Measurements from ENCODE around the gene NPSR1.
A peak's percentile ranks its signal among the peaks of the same experiment; 100 is the strongest.

NPSR1 gene

DNA sequence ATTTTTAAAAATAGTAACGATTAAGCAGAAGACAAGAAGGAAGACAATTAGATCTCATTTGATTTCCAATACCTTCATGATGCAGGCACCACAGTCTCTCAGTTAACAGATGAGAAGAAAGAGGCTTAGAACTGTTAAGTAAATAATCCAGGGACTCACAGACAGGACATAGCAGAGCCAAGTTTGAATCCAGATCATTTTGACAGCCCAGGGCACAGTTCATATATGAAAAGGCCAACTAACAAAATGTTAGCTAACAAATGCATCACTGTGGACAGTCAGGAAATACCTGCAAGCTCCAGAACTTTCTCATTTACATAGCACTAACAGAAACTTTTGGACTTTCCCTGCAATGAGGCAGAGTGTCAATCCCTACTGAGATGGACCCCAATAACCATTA, 4.2 kb upstream of the NPSR1 start:
- no peak for DNase-seq (ENCODE audit: low read depth)
- TF ChIP-seq, protein P1, sequence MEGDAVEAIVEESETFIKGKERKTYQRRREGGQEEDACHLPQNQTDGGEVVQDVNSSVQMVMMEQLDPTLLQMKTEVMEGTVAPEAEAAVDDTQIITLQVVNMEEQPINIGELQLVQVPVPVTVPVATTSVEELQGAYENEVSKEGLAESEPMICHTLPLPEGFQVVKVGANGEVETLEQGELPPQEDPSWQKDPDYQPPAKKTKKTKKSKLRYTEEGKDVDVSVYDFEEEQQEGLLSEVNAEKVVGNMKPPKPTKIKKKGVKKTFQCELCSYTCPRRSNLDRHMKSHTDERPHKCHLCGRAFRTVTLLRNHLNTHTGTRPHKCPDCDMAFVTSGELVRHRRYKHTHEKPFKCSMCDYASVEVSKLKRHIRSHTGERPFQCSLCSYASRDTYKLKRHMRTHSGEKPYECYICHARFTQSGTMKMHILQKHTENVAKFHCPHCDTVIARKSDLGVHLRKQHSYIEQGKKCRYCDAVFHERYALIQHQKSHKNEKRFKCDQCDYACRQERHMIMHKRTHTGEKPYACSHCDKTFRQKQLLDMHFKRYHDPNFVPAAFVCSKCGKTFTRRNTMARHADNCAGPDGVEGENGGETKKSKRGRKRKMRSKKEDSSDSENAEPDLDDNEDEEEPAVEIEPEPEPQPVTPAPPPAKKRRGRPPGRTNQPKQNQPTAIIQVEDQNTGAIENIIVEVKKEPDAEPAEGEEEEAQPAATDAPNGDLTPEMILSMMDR (IDR thresholded peaks at IDR 0.05; ENCODE audit: insufficient read depth, low read depth, low read length, missing control alignments): no peak
- no peak overlapping the region for H3K4me3 ChIP-seq (ENCODE audit: low read length)

DNA sequence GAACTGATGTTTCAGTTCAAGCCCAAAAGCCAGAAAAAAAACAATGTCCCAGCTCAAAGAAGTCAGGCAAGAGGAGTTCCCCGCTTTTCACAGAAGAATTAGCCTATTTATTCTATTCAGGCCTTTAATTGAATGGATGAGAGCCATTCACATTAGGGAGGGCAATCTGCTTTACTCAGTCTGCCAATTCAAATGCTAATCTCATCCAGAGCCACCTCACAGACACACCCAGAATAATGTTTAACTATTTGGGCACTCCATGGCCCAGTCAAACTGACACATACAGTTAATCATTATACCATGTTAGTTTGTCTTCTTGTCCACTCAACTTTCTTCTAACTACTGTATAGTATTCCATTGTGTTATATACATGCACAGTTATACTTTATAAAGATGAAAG, 2.6 kb upstream of the NPSR1 start:
- H3K4me3 ChIP-seq (ENCODE audit: low read length): no peak overlapping the region
- no peak for DNase-seq (ENCODE audit: low read depth)
- TF ChIP-seq, protein P1 (IDR thresholded peaks at IDR 0.05; ENCODE audit: insufficient read depth, low read depth, low read length, missing control alignments): no peak

- DNase-seq (ENCODE audit: low read depth): peak; percentile 38
- H3K4me3 ChIP-seq (ENCODE audit: low read length): no peak overlapping the region
- TF ChIP-seq, protein P1 (IDR thresholded peaks at IDR 0.05; ENCODE audit: insufficient read depth, low read depth, low read length, missing control alignments): no peak
Measured at GRCh38 chr7:34656041-34656440, 2.0 kb upstream of the NPSR1 start.

DNA sequence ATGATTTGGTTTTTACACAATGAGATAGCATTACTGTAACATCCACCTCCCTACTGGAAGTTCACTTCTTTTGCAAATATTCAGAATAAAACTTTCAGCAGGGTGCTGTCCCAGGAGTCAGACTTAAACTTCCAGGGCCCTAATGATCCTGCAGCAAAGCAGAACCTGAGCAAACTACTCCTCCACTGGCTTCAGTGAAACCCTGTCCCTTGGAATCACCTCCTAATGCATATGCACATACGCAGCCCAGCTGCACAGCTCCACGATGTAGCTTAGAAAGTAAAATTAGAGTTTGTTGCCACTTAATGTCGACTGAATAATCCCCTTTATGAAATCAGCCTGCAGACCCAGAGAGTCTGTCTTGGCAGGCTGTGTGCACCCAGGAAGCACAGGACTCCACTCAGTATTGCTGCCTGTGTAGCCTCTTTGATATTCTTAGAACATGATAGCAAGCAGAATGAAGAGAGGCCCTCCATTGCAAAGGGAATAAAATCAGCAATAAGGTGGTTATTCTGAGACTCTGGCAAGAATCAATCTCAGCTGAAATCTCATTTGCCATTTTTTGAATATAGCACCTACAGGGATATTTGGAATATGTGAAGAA, 1.6 kb downstream of the NPSR1 start:
- DNase-seq (ENCODE audit: low read depth): no peak
- no peak overlapping the region for H3K4me3 ChIP-seq (ENCODE audit: low read length)
- TF ChIP-seq, protein P1 (IDR thresholded peaks at IDR 0.05; ENCODE audit: insufficient read depth, low read depth, low read length, missing control alignments): no peak

DNA sequence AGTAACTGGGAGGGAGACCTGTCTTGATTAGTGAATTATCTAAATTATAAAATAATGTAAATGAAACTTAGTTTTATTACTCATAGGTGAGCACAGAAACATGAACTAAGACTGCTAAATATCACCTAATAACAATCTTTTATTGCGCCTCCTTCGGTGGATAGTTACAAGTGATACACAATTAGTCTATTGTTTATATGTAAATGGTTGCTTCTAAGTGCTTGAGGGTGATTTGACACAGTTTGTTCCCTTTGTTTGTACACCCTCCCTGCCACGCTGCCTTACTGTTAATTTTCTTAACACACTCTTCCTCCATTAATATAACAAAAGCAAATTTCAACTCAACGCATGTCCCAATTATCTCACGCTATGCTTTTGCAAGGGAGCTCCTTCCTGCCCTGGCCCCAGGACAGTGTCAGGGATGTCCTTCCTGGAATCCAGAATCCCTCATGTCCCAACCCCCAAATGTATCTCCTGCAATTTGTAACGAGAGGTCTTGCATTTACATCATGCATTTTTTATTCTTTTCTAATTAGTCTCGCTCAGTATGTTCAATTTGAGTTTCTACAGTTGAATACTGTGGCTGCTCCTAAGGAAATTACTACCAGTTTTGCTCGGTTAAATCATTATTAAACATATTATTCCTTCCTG, 4.2 kb downstream of the NPSR1 start:
- no peak overlapping the region for H3K4me3 ChIP-seq (ENCODE audit: low read length)
- TF ChIP-seq, protein P1 (IDR thresholded peaks at IDR 0.05; ENCODE audit: insufficient read depth, low read depth, low read length, missing control alignments): no peak
- DNase-seq (ENCODE audit: low read depth): no peak

- TF ChIP-seq, protein P1 (IDR thresholded peaks at IDR 0.05; ENCODE audit: insufficient read depth, low read depth, low read length, missing control alignments): no peak
- no peak for DNase-seq (ENCODE audit: low read depth)
- no peak overlapping the region for H3K4me3 ChIP-seq (ENCODE audit: low read length)
Measured at GRCh38 chr7:34664755-34665154, 6.7 kb downstream of the NPSR1 start.

GRCh38 chr7:34672430-34672829, 14.4 kb downstream of the NPSR1 start:
- DNase-seq (ENCODE audit: low read depth): peak; percentile 80
- TF ChIP-seq, protein P1 (IDR thresholded peaks at IDR 0.05; ENCODE audit: insufficient read depth, low read depth, low read length, missing control alignments): no peak
- no peak overlapping the region for H3K4me3 ChIP-seq (ENCODE audit: low read length)

Data from epithelial cell of esophagus (primary cell).